Measurements from ENCODE around the gene ZC3H13. TPM values are rescaled to one million over a fixed set of nuclear protein-coding genes. Genes with fewer than 3 reads are reported as not detected.

Gene ZC3H13
- total and polyA plus RNA-seq, 10 of the 15 experiments (the other 5 are each of a cell fraction or from before 2014, with no cell fraction given), result 10.0 to 55.9 (median 25.4) TPM

GRCh38 chr13:45918597-45918996, 133.9 kb downstream of the ZC3H13 start:
- CTCF ChIA-PET, result no interaction called here
- no peak for FAIRE-seq
- Histone ChIP-seq H3K4me2 (ENCODE audit: control insufficient read depth, insufficient read depth) (no peak overlapping the region), H3K9ac (ENCODE audit: control insufficient read depth, insufficient read depth, low read length) (no peak overlapping the region), H3K4me1 (ENCODE audit: control insufficient read depth, insufficient read depth, low read length) (no peaks in the 10 kb centered on the region), H3K79me2 (ENCODE audit: control insufficient read depth, insufficient read depth, low read length) (no peaks in the 10 kb centered on the region), H3K27me3 (replicated peaks in 1 of 2; ENCODE audit: control insufficient read depth in 2 of 2, insufficient read depth in 2 of 2, low read length in 1 of 2) (peaks cover 0 to 2% of the 10 kb centered on the region in 2 experiments; a peak in 2 of 4 replicates), H3K36me3 (ENCODE audit: control insufficient read depth in 2 of 2, insufficient read depth in 2 of 2, low read length in 1 of 2) (no peaks in the 10 kb centered on the region), H3K4me3 (no peak overlapping the region), H4K20me1 (ENCODE audit: control insufficient read depth, insufficient read depth) (no peaks in the 10 kb centered on the region), H3K9me3 (replicated peaks; ENCODE audit: control insufficient read depth, insufficient read depth, low read length) (no peaks in the 10 kb centered on the region), H2AFZ (ENCODE audit: control insufficient read depth, low read depth, low read length) (no peak overlapping the region), H3K27ac (ENCODE audit: control insufficient read depth, insufficient read depth) (no peak overlapping the region)
- WGBS (ENCODE audit: insufficient coverage, insufficient replicate concordance, low lambda C conversion rate, missing lambda C conversion rate), result 50% methylated on average over 3 of the region's 3 CpGs
- BruUV-seq (replicated peaks), result no TSS peak
- TF ChIP-seq RFX5 (IDR thresholded peaks at IDR 0.05; ENCODE audit: low read depth, low read length) (no peak), CREM (IDR thresholded peaks at IDR 0.05; ENCODE audit: low read depth) (no peak), IRF3 (IDR thresholded peaks at IDR 0.05) (no peak), ATF7 (IDR thresholded peaks at IDR 0.05; ENCODE audit: low read depth) (no peak), IRF5 (IDR thresholded peaks at IDR 0.05; ENCODE audit: borderline replicate concordance) (no peak)
- SMC1A ChIA-PET (ENCODE audit: uncharacterized antibody, unreplicated experiment), result interaction anchor here (0.7 to 0.8 kb wide), 2 partner anchors 19 to 39 kb away, joined by 3 read pairs; no protein-coding TSS in a partner anchor
- intact Hi-C loops (cut with micrococcal nuclease; ENCODE audit: unreplicated experiment), result no loop called here
- DNase-seq (ENCODE audit: low read depth, low spot score), result no peak
- POLR2A ChIA-PET, result no interaction called here
- ATAC-seq, result no peak
- RAD21 ChIA-PET (ENCODE audit: unreplicated experiment), result no interaction called here
- in situ Hi-C loops (cut with MboI), result no loop called here

GRCh38 chr13:45917019-45917418, 135.5 kb downstream of the ZC3H13 start:
- ChIA-PET SMC1A (ENCODE audit: uncharacterized antibody, unreplicated experiment) (interaction anchor here (0.9 to 1.3 kb wide), 2 partner anchors 166 to 231 kb away, joined by 3 read pairs; no protein-coding TSS in a partner anchor), POLR2A (no interaction called here), CTCF (interaction anchor here (1.0 kb wide), 1 partner anchor 244 kb away, joined by 3 read pairs; no protein-coding TSS in a partner anchor), RAD21 (ENCODE audit: unreplicated experiment) (no interaction called here)
- no peak overlapping the region for H3K4me3 ChIP-seq
- H3K4me1 ChIP-seq (ENCODE audit: control insufficient read depth, insufficient read depth, low read length), result no peaks in the 10 kb centered on the region
- FAIRE-seq (no peak), ATAC-seq (no peak), DNase-seq (ENCODE audit: low read depth, low spot score) (no peak)
- TF ChIP-seq CEBPZ (IDR thresholded peaks at IDR 0.05; ENCODE audit: low read depth, low read length) (no peak), ZNF274 (IDR thresholded peaks at IDR 0.05; ENCODE audit: insufficient read depth, insufficient read length) (no peak), SMAD1 (IDR thresholded peaks at IDR 0.05; ENCODE audit: low read depth, partially characterized antibody) (no peak), SIX5 (IDR thresholded peaks at IDR 0.05; ENCODE audit: low read depth, low read length, severe bottlenecking) (no peak), YY1 (IDR thresholded peaks at IDR 0.05; ENCODE audit: low read depth, low read length) (no peak), CHD4 (IDR thresholded peaks at IDR 0.05) (no peak), SMAD5 (IDR thresholded peaks at IDR 0.05; ENCODE audit: low read depth) (no peak), TCF12 (IDR thresholded peaks at IDR 0.05; ENCODE audit: low read depth, low read length) (no peak), CREM (IDR thresholded peaks at IDR 0.05; ENCODE audit: low read depth) (no peak), SMARCA5 (IDR thresholded peaks at IDR 0.05) (no peak), CBFB (IDR thresholded peaks at IDR 0.05; ENCODE audit: low read depth) (no peak)
- H3K36me3 ChIP-seq (ENCODE audit: control insufficient read depth in 2 of 2, insufficient read depth in 2 of 2, low read length in 1 of 2), result no peaks in the 10 kb centered on the region
- no peaks in the 10 kb centered on the region for H3K9me3 ChIP-seq (replicated peaks; ENCODE audit: control insufficient read depth, insufficient read depth, low read length)
- no TSS peak for BruUV-seq (replicated peaks)
- H3K79me2 ChIP-seq (ENCODE audit: control insufficient read depth, insufficient read depth, low read length), result no peaks in the 10 kb centered on the region
- no peaks in the 10 kb centered on the region for H4K20me1 ChIP-seq (ENCODE audit: control insufficient read depth, insufficient read depth)
- no peak overlapping the region for H2AFZ ChIP-seq (ENCODE audit: control insufficient read depth, low read depth, low read length)
- no peak overlapping the region for H3K4me2 ChIP-seq (ENCODE audit: control insufficient read depth, insufficient read depth)
- in situ Hi-C loops (cut with MboI), result no loop called here
- intact Hi-C loops (cut with micrococcal nuclease; ENCODE audit: unreplicated experiment), result no loop called here
- no peak overlapping the region for H3K27ac ChIP-seq (ENCODE audit: control insufficient read depth, insufficient read depth)
- H3K27me3 ChIP-seq (replicated peaks in 1 of 2; ENCODE audit: control insufficient read depth in 2 of 2, insufficient read depth in 2 of 2, low read length in 1 of 2), result peaks cover 0 to 2% of the 10 kb centered on the region in 2 experiments; a peak in 2 of 4 replicates
- H3K9ac ChIP-seq (ENCODE audit: control insufficient read depth, insufficient read depth, low read length), result no peak overlapping the region
